Measurements from ENCODE around the gene POLR1A. TPM values are rescaled to one million over a fixed set of nuclear protein-coding genes. Genes with fewer than 3 reads are reported as not detected.

POLR1A gene
- polyA plus RNA-seq, 1 donor: 14.6 TPM

- no peak for DNase-seq (ENCODE audit: low read depth)
Measured at GRCh38 chr2:86023366-86023712, 82.3 kb downstream of the POLR1A start.

DNA sequence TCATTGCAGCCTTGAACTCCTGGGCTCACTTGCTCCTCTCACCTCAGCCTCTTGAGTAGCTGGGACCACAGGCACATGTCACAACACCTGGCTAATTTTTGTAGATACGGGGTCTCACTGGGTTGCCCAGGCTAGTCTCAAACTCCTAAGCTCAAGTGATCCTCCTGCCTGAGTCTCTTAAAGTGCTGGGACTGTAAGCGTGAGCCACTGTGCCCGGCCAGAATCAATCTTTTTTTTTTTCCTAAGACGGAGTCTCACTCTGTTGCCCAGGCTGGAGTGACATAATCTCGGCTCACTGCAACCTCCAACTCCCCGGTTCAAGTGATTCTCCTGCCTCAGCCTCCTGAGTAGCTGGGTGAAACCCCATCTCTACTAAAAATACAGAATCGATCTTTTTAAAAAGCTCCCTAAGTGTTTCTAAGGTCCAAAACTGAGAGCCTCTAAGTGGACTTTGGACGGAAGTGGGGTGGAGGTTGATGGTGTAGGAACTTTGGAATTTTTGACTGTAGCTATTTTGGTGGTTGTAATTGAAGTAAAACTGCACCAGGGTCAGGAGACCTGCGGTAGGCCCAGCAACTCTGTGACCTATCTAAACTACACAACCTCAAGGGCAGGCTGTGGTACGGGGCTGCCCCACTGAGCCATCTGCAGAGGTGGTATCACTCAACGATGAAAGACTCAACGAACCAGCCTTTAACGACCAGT is 82.9 kb downstream of the POLR1A start:
- DNase-seq (ENCODE audit: low read depth): no peak

DNA sequence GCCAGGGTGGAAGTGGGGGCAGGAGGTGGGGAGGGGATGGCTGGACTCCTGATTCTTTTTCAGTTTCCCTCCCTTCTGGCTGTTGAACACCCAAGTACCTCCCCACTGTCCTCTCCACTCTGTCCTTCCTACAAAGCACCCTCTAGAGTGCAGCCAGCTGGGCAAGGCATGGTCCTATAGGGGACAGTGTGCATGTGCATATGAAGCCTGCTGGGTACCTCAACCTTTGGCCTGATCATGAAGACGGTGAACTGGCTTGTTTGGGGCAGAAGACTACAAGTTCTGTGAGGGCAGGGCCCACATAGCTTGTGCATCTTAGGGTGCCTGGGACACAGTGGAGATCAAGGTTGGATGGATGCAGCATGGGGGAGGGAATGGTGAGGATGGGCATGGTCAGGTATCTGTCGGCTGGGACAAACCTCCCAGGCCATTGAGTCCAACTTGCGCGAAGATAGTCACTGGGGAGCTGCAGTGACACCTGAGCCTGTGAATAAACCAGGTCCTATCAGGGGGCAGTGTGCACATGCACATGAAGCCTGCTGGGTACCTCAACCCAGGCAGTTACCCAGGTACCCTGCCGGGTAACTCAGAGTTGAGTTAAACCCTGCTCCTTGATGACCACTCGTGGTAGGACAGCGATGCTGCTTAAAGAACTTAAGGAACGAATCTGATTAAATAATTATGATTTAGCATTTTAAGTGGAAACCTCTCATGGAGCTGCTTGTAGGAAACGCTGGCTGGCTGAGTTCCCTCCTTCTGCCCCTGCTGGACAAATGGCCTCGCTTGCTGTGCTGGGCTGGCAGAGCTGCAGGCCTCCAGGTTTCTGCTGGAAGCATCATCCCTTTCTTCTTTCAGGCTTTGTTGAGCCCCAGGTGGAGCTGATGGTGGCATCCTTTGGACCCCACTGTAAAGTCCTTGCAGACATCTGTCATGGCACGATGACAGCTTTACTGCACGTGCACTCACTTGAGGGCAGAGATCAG is 84.0 kb downstream of the POLR1A start:
- no peak for DNase-seq (ENCODE audit: low read depth)

GRCh38 chr2:86020984-86021383 is 84.7 kb downstream of the POLR1A start:
- DNase-seq (ENCODE audit: low read depth): no peak

- DNase-seq (ENCODE audit: low read depth): no peak
Measured at GRCh38 chr2:86019121-86019520, 86.6 kb downstream of the POLR1A start.

DNA sequence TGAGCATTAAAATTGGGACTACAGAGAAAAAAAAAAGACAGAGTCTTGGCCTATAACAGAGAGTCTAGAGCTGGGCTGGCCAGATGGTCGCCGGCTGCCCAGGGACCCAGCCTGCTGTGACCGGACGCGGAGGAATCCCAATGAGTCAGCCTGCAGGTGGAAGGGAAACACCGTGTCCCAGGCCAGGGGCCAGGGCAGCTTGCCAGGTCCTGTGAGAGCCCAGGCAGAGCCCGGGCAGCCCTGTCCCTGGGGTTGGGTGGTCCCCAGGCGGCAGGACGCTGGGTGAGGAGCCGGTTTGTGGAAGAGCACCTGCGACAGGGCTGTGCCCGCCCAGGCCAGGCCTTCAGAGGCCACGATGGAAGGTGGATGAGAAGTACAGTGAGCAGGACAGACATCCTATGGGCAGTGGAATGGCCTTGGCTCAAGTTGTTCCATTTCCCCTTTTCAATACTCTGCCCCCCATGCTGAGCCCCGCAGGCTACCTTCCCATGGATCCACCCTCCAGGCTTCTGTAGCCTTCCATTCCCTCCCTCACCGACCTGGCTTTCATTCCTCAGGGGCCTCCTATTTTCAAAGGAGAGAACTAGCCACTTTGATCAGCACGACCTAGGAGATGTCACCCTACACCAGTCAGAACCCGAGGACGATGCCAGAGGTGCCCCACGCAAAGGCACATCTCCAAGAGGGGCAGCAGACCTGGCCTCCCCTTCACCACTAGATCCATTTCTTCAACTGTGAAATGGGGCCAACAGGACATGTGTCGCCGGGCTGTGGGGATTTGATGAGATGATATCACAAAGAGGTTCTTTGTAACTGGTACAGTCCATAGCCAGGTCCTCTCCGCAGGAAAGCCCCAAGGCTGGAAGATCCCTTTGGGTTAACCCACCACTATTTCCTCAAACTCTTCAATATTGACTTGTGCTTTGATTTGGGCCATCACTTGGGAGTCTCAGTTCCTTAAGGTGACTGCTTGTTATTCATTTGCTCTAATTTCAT is 87.5 kb downstream of the POLR1A start:
- DNase-seq (ENCODE audit: low read depth): no peak

- no peak for DNase-seq (ENCODE audit: low read depth)
Measured at GRCh38 chr2:86016581-86016980, 89.1 kb downstream of the POLR1A start.

GRCh38 chr2:86015699-86016098 is 90.0 kb downstream of the POLR1A start:
- DNase-seq (ENCODE audit: low read depth): no peak

DNA sequence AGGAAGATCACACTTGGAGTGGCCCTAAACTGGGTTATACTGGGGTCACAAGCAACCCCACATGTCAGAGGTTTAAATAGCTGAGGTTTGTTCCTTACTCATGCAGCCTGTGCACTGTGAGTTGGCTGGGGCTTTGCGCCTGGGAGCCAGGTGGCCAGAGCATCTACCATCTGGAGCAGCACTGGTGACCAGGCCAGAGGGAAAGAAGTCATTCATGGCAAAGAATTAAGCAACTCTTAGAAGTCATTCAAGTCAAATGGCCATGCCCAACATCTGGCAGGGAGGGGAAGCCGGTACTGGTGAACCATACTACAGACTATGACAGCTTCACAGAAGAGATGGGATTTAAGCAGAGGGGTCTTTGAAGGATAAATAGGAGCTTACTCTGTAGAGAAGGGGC is 90.7 kb downstream of the POLR1A start:
- no peak for DNase-seq (ENCODE audit: low read depth)

DNA sequence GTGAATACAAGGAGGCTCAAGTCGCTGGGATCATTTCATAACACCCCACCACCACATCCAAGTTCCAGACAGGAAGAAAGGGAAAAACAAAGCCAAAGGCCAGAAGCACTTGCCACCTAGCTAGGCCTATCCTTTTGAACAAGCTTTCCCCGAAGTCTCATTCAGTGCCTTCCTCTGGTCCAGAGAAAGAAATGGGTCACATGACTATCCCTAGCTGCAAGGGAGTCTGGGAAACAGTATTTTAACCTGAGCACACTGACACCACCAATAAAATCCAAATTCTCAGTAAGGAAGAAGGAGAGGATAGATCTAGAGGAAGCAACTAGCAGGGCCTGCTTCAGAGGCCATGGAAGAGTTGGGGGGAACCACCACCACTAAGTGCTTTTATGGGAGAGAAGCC is 91.2 kb downstream of the POLR1A start:
- no peak for DNase-seq (ENCODE audit: low read depth)

DNA sequence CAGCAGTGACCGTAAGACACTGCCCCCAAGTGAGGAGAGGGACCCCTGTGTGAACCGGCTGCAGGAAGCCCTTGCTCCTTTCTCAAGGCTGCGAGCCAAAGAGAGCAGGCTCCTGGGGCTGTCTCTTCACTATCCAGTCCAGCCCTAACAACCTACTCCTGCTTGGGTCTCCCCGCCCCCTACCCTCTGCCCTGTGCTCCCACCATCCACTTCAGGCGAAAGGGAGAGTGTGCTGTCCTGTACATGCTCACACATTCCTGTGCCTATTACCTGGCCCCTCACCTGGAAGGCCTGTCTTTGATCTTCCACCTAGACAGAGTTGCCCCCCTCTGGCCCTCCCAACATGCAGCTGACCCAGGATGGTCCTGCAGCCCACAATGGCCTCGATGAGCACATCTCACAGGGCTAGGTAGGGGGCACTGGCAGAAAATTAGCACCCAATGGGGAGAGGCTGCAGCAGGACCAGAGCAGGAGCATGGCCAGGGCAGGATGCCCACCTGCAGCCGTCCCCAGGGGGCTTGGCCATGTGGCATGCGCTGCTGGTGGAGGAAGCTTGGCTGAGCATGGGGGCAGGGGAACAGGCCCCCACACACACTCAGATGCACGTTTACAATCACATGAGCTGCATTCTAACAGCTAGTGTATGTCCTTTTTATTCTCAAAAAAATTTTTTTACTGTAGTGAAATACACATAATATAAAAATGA is 93.5 kb downstream of the POLR1A start:
- no peak for DNase-seq (ENCODE audit: low read depth)

DNA sequence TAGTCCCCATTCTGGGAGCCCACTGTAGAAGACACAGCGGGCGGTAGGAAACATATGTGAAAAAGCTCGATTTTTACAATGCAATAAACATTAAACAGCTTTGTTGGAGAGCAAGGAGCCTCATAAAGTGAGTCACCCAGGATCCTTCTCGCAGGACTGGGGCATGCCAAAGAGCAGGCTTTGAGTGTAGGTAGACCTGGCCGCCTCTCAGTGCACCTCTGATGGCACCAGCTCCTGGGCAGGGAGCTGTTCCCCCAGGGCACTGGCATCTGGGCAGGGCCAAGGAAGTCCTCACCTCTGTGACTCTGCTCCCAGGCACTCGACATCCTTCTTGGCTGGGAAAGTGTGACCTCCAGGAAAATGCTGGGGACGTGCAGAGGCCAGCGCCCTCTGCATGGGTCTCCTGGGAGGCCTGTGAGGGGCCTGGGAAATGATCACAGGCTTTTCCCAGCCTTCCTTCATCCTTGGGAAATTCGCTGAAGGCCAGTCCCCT is 94.2 kb downstream of the POLR1A start:
- no peak for DNase-seq (ENCODE audit: low read depth)

GRCh38 chr2:86010083-86010482 is 95.6 kb downstream of the POLR1A start:
- no peak for DNase-seq (ENCODE audit: low read depth)

- no peak for DNase-seq (ENCODE audit: low read depth)
Measured at GRCh38 chr2:86006524-86006923, 99.2 kb downstream of the POLR1A start.

DNA sequence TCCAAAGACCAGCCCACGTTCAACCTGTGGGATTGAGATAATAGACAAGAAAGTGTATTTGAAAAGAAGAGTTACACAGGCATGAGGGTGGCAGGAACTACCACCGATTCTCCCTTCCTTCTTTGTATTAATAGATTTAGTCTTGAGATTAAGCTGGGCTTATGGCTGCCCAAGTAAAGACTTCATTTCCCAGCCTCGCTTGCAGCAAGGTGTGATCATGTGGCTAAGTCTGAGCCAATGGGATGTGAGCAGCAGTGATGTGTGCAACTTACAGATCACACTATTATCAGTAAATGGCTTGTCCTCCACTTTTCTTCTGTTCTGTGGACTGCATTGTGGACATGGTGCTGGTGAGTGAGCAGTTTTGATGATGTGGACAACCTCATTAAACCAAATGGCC is 101.7 kb downstream of the POLR1A start:
- no peak for DNase-seq (ENCODE audit: low read depth)

GRCh38 chr2:86003104-86003503 is 102.6 kb downstream of the POLR1A start:
- DNase-seq (ENCODE audit: low read depth): no peak

DNA sequence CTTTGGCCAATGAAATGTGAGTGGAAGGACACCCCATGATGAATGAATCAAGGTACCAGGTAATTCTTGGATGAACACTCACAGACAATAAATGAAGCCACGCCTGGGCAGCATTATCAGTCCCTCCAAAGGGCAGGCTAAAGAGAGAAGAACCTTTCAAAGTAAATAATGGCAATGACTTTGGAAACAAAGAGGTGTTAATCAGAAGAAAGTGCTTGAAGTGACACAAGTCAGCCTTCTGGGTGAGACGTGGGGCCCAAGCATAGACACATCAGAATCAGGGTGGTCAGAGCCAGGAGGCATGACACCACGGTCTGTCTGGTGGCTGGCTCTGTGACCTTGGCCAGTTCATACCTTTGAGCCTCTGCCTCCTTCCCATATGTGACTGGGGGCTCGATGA is 103.3 kb downstream of the POLR1A start:
- DNase-seq (ENCODE audit: low read depth): no peak

DNA sequence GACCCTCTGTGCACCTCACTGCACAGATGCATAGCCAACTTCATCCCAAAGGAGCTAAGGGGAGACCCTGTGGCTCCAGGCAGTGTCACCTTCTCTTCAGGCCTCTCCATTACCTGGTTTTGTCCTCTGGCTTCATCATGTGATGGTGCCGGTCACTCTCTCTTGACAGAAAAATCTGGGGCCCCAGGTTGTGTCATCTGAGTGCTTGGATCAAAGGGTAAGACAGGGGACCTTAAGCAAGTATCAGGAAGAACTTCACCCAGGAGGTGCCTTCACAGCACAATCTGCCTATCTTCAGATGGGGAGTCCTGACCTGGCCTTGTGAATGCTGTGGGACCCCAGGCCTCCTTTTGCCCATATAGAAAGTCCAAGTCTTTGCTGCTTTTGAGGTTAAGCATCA is 104.4 kb downstream of the POLR1A start:
- no peak for DNase-seq (ENCODE audit: low read depth)

- DNase-seq (ENCODE audit: low read depth): no peak
Measured at GRCh38 chr2:86000938-86001312, 104.8 kb downstream of the POLR1A start.

DNA sequence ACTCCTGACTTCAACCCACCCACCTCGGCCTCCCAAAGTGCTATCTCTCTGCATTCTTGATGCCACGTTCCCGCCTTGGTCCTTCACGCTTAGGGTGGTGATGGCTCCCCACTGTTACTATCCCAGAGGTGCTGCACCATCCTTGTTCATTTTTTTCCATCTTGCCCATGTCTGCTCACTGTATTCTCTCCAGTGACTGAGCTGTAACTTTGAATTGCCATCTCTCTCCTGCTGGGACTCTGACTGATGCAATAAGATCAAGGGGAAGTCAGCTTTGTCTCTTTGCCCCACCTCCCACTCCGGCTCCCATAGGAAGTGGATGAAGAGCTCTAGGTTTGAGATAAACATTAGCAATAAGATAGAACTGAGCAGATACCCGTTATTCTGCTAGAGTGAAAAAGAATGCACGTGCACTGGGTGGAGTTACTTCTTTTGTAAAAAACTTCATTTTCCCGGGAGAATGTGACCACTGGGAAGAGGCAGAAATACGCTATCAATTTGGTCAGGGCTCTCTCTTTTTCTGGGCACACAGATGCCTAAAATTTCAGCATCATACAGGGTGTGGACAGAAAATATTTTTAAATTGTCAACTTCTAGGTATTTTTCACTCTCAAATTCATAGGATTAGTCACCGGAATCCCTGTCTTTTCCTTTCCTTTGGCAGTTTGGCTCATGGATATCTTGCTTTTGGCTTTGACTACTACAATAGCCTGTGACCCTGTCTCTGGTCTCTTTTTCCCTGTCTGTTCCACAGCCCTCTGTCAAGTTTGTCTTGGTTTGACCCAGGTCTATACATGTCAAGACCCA is 105.4 kb downstream of the POLR1A start:
- DNase-seq (ENCODE audit: low read depth): no peak

Data from forelimb muscle (tissue), 1 donor.